HG03378 (cell line): Measurements from ENCODE around the gene DCAF6.
"Not testable (repeated sequence)": the region's sequence is repeated elsewhere in the genome, so short reads cannot be mapped to it uniquely, and the experiment has no call there.

Experiments
- ATAC-seq: cut with Tn5 transposase; IDR thresholded peaks from one replicate; pipeline ENCODE4 v1.9.1; 2021; ENCODE audit warnings: mild to moderate bottlenecking, moderate library complexity; ENCODE audit not compliant: unreplicated experiment

Gene DCAF6

DNA sequence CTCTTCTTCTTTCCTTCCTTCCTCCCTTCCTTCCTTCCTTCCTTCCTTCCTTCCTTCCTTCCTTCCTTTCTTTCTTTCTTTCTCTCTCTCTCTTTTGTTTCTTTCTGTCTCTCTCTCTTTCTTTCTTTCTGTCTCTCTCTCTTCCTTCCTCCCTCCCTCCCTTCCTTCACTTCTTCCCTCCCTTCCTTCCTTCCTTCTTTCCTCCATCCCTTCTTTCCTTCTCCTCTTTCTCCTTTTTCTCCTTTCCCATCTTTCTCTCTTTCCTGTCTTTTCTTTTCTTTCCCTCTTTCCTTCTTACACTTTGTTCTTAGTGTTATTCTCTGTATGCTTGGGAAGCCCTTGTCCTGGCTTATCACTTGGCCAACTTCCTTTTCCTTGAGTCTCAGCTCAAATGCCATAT, 72.8 kb downstream of the DCAF6 start:
- ATAC-seq, result no peak

DNA sequence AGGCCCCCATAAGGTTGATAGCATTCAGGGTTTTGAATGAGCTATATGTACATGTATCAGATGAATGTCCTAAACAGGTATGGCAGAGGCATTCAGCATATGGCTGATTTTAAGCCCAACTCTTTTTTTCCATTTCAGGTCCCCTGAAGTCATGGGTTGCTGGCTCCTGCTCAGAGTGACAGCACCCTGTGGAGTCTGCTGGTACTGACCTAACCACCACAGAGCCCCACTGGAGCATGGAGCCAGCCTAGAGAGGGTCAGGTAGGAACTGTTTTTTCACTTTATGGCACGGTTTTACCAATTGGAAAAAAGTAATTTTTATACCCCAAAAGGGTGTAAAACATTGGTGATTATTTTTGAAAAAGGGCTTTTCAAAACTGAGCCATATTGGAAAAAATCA, 82.9 kb downstream of the DCAF6 start:
- ATAC-seq, result no peak

DNA sequence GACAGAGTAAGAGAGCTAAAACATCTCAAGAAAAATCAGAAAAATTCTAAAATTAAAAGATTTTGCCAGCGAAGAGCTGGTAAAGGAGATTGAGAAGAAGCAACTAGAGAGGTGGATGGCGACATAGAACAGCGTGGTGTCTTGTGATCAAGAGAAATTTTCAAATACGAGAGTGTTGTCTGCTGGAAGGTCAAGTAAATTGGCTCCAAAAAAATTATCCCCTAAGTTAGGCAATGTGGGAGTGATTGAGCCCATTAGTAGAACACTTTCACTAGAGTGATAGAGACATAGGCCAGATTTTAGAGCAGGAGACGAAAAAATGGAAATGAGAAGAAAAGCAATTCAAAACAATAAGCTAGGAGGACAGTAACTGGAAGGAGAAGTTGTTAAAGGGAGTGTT, 94.7 kb downstream of the DCAF6 start:
- ATAC-seq, result no peak

DNA sequence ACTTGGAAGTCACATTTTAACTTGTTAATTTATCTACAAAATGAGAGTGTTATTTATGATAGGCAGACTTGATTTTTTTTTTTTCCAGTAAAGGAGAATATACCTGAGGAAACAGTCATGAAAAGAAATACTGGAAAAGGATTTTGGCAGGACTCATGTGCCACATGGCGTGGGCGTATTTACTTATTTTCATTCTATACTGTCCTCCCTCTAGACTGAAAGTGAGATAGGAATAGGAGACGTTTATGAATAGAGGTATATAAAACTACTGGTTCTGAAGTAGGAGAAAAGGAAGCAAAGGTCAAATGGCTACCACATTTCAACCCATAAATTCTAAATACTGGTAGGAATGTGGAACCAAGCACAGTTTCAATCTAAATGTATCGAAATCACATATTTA, 95.1 kb downstream of the DCAF6 start:
- ATAC-seq, result peak; percentile 9

DNA sequence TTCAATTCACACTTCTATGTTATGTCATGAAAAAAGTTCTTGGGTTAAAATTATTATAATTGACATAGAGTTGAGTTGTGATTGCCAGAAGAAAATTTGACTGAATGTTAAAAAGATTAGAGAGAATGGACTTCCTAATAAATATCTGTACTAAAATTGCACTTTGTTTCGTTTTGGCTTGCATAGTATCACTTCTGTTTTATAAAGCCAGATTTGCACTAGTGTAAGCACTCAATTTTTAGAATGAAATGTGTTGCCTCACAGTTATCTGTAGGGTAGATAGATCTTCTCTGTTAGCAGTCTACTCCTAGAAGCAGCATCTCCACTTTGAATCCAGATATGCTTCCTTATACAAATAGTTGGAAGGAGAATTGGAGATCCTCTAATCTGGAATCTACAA, 95.5 kb downstream of the DCAF6 start:
- ATAC-seq, result peak; percentile 49

- no peak for ATAC-seq
Observed at GRCh38 chr1:168035345-168035744, 98.9 kb downstream of the DCAF6 start.

- ATAC-seq, result no peak
Observed at GRCh38 chr1:168042362-168042761, 105.9 kb downstream of the DCAF6 start.

DNA sequence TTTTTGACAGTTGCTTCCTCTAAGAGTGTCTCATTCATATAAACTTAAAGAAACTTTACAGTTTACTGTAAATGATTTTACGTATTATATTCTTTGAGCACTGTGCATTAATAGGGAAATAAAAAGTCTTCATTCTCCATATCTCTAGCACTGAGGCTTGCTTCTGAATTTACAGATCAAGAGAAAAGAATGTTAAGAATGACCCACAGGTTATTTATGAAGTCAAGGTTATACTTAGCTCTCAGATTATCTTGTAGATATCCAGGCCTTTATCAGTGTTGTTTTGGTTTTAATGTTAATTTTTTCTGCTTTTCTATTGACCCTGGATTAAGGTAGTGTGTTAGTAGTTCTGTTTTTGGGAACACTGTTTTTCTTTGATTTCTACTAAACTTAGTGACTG, 108.8 kb downstream of the DCAF6 start:
- ATAC-seq, result no peak

GRCh38 chr1:168050307-168050706, 113.8 kb downstream of the DCAF6 start:
- no peak for ATAC-seq

- no peak for ATAC-seq
Observed at GRCh38 chr1:168050880-168051279, 114.4 kb downstream of the DCAF6 start.

DNA sequence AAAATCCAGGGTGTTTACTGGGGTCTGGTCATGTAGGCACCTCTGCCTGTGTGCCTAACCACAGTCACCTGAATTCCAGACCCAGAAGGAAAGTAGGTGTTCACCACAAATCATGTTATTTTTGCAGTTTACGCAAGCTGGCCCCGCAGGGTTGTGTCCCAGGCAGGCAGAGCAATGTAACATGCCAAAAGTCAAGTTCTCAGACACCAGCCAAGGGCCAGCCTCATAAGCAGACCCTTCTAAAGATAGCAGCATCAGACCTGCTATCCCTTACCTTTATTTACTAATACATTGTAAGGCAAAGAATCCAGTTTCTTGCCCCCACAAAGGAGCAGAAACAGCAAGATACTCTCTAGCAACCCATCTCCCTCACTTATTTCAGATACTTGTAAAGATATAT, 117.2 kb downstream of the DCAF6 start:
- ATAC-seq, result no peak

- ATAC-seq, result no peak
Observed at GRCh38 chr1:168054117-168054516, 117.6 kb downstream of the DCAF6 start.

- ATAC-seq, result not testable (repeated sequence)
Observed at GRCh38 chr1:168056152-168056551, 119.7 kb downstream of the DCAF6 start.

DNA sequence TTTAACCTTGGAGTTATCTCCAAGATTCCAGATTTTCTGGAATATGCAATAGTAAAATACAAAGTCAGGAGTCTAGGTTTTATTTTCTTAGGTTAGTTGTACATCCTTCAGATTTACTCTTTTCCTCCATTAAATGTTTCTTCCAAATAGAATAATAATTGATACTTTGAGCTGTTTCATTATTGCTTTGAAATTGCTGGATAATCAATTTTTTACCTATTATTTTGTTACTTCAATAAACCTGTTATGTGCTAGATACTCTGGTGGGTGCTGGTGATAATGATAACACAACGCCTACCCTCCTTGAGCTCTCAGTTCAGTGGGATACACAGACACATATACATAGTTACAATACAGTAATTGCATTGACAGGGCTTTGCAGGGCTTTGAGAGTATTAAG, 120.9 kb downstream of the DCAF6 start:
- no peak for ATAC-seq

DNA sequence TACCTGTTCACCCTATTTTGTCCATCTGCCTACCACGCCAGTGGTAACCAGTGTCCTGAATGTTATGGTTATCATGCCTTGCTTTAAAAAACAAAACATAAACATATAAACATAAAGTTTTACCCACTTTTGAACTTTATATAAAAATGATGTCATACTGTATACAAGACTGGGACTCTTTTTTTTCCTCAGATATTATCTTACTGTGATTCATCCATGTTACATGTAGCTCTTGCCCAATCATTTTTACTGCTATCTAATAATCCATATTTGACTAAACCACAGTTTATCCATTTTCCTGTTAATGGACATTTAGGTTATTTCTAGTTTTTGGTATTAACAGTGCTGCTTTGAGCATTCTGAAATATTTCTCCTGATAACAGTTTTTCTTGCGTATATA, 121.4 kb downstream of the DCAF6 start:
- no peak for ATAC-seq

DNA sequence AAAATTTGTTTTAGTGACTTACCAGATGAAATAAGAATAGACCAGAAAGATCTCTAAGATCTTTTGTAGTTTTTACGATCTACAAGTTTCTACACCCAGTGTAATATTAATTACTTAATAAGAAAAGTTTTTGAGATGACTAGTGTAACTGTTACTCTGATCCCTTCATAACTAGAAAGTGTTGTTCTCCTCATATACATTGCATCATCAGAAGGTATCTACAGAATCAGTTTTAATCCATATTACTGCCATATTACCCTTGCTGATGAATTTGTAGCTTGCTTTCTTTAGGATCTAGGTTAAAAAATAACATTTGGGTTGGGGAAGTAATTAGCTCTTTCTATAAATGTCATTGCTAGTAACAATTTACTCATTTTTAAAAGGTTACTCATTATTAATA, 127.7 kb downstream of the DCAF6 start:
- ATAC-seq, result no peak

DNA sequence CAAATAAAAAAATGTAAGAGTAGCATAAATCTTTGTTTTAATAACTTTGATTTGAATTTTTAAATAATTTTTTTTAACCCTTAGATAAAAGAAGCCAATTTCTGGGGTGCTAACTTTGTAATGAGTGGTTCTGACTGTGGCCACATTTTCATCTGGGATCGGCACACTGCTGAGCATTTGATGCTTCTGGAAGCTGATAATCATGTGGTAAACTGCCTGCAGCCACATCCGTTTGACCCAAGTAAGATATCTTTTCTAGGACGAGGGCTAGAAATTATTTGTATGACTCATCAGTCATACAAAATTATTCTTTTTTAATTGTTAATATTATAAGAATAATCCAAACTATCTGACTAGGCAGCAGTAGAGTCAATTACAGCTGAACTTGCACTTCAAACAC, 129.0 kb downstream of the DCAF6 start:
- ATAC-seq, result no peak

DNA sequence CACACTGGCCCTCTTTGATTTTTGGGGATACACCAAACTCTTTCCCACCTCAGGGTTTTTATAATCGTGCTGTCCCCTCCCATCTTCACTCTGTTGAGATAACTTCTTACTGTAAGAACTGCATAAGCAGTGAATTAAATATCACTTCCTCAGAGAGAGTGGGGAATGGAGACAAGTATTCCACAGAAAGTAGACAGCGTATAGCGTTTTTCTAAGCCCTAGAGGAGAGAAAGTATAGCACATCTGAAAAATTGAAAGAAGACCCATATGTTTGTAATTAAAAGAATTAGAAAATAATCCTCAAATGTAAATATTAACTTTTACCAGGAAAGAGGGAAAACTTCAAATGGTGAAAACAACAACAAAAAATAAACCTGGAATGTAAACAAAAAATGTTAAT, 132.9 kb downstream of the DCAF6 start:
- ATAC-seq, result no peak

GRCh38 chr1:168079761-168080160, 143.3 kb downstream of the DCAF6 start:
- ATAC-seq, result no peak

DNA sequence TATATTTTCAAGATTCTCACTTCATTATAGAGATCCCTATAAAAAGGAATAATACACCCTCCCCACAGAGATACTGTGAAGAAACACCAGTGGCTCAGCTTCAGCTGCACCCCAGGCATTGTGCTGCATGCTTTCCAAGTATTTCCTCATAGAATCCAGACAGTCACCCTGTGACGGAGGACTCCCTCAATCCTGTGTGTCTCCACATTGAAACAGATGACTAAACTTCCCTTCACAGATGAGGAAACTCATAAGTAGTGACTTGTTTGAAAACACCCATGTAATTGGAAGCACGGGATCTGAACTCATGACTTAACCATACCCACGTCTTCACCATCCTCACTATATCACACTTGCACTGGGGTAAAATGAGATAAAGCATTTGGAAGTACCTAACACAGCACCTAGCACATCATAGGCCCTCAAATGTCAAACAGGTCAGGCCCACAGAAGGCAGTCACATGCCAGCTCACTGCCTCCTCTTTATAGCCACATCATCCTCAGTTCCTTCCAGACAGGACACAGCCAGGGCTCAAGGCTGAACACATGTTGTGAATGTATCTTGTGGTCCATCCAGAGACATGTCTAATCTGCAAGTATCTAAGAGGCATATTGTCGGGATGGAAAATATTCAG, 145.0 kb downstream of the DCAF6 start:
- ATAC-seq, result no peak

DNA sequence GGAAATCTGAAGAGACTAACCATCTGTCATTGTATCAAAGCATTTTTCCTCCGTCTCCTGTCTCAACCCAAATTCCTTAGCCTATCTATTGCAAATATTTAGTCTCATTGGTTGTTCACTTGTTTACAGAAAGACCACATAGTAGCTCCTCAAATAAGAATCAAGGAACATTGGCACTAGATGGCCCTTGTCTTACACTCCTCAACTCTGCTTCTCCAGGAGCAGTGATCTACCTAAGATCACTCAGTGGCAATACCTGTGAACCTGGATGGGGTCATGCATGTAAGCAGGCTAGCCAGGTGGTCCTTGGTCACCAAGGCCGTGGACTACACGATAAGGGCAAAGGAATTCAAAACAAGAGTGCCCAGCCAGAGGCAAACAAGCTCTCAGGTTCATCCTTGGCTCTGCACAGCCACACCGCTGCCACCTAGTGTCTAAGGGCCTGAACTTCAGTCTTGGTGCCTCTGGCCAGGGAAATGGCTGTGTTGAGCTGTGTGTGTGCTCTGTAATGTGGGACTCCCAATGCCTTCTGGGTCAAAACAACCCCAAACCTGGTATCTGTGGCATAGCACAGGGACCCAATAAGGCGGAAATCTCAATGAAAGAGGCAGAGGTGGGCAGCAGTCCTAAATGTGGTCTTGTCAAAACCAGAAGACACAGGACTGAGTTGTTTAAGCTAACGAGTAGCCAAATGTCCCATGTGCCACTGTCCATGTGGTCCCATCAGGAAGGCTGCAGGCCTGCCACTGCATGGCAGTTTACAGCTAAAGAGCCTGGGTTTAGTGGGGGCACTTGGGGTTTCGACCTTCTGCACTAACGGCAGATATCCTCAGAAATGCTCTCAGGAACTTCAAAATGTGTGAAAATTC, 145.8 kb downstream of the DCAF6 start:
- ATAC-seq, result peak; percentile 71
